ENCODE results near the gene PGBD2. TPM values are rescaled to one million over a fixed set of nuclear protein-coding genes. Genes with fewer than 3 reads are reported as not detected.
"Not testable (repeated sequence)": the region's sequence is repeated elsewhere in the genome, so short reads cannot be mapped to it uniquely, and the experiment has no call there.

PGBD2 gene
- total RNA-seq, 4 donors from 2014 or later = 3.3 to 7.3 (median 5.4) TPM

GRCh38 chr1:248886237-248886895, 19.7 kb upstream of the PGBD2 start:
- Histone ChIP-seq H3K27me3 (peaks cover 0 to 4% of the 10 kb centered on the region in 2 donors), H3K36me3 (no peaks in the 10 kb centered on the region), H3K4me1 (peaks cover 0 to 6% (median 0%) of the 10 kb centered on the region in 4 donors), H3K9me3 (no peaks in the 10 kb centered on the region), H3K4me3 (no peak overlapping the region), H3K27ac (no peak overlapping the region)
- TF ChIP-seq CTCF (IDR thresholded peaks at IDR 0.05) (no peak), EP300 (IDR thresholded peaks at IDR 0.05) (no peak), POLR2A (IDR thresholded peaks at IDR 0.05) (no peak)
- WGBS, 2 donors = 5 to 14% methylated on average over 1 of the region's 1 CpG
- DNase-seq (ENCODE audit: low spot score in 2 of 2) = no peak

GRCh38 chr1:248889914-248890243, 16.2 kb upstream of the PGBD2 start:
- not testable (repeated sequence) for H3K27me3 ChIP-seq; H3K36me3 ChIP-seq; H3K4me1 ChIP-seq; H3K9me3 ChIP-seq; H3K4me3 ChIP-seq; DNase-seq (ENCODE audit: low spot score in 2 of 2); H3K27ac ChIP-seq
- WGBS, 2 donors = 77 to 85% methylated on average over 10 of the region's 10 CpGs

GRCh38 chr1:248890549-248891498, 15.2 kb upstream of the PGBD2 start:
- Histone ChIP-seq H3K36me3 (no peaks in the 10 kb centered on the region), H3K4me1 (peaks cover 0 to 6% (median 0%) of the 10 kb centered on the region in 4 donors), H3K27ac (no peak overlapping the region), H3K4me3 (no peak overlapping the region), H3K9me3 (no peaks in the 10 kb centered on the region), H3K27me3 (peaks cover 0 to 4% of the 10 kb centered on the region in 2 donors)
- WGBS, 2 donors = 90 to 93% methylated on average over 9 of the region's 9 CpGs
- DNase-seq (ENCODE audit: low spot score in 2 of 2) = no peak
- TF ChIP-seq POLR2A (IDR thresholded peaks at IDR 0.05) (no peak), CTCF (IDR thresholded peaks at IDR 0.05) (no peak), EP300 (IDR thresholded peaks at IDR 0.05) (no peak)

GRCh38 chr1:248891758-248892157, 14.3 kb upstream of the PGBD2 start:
- no peak for DNase-seq (ENCODE audit: low spot score in 2 of 2)
- 68 to 72% methylated on average over 2 of the region's 2 CpGs for WGBS, 2 donors
- TF ChIP-seq CTCF (IDR thresholded peaks at IDR 0.05) (no peak), EP300 (IDR thresholded peaks at IDR 0.05) (no peak), POLR2A (IDR thresholded peaks at IDR 0.05) (no peak)

GRCh38 chr1:248892590-248892989, 13.4 kb upstream of the PGBD2 start:
- H3K27ac ChIP-seq = no peak overlapping the region
- no peaks in the 10 kb centered on the region for H3K9me3 ChIP-seq
- no peaks in the 10 kb centered on the region for H3K36me3 ChIP-seq
- no peak for DNase-seq (ENCODE audit: low spot score in 2 of 2)
- TF ChIP-seq EP300 (IDR thresholded peaks at IDR 0.05) (no peak), POLR2A (IDR thresholded peaks at IDR 0.05) (no peak), CTCF (IDR thresholded peaks at IDR 0.05) (no peak)
- peaks cover 0 to 8% of the 10 kb centered on the region in 2 donors for H3K27me3 ChIP-seq
- no peaks in the 10 kb centered on the region for H3K4me1 ChIP-seq
- H3K4me3 ChIP-seq = no peak overlapping the region
- WGBS, 2 donors = 76 to 82% methylated on average over 1 of the region's 1 CpG

More at GRCh38 chr1:248891758-248892157, 14.3 kb upstream of the PGBD2 start:
- Histone ChIP-seq H3K4me3 (no peak overlapping the region), H3K9me3 (no peaks in the 10 kb centered on the region), H3K27me3 (peaks cover 0 to 4% of the 10 kb centered on the region in 2 donors), H3K27ac (no peak overlapping the region), H3K4me1 (peaks cover 0 to under 1% (median 0%) of the 10 kb centered on the region in 4 donors), H3K36me3 (no peaks in the 10 kb centered on the region)
